GM12878 (cell line): Measurements from ENCODE around the gene ZNF600. TPM values are rescaled to one million over a fixed set of nuclear protein-coding genes. Genes with fewer than 3 reads are reported as not detected.

Experiments
- ASH2L ChIP-seq: fragments of 300-600, 200-600 bp; sonication (generic); IDR thresholded peaks from 2 replicates; pipeline ENCODE4 v1.6.1; 2017; ENCODE audit warnings: low read depth, mild to moderate bottlenecking, borderline replicate concordance
- ATF3 ChIP-seq: IDR thresholded peaks from 2 replicates; pipeline ENCODE4 v1.6.1; 2011; ENCODE audit warnings: low read depth, mild to moderate bottlenecking, low read length, moderate library complexity, borderline replicate concordance; ENCODE audit errors: extremely low read depth
- BMI1 ChIP-seq: fragments of 450-650 bp; IDR thresholded peaks from 2 replicates; pipeline ENCODE4 v1.6.1; 2016; ENCODE audit warnings: mild to moderate bottlenecking, moderate library complexity, borderline replicate concordance
- CBX5 ChIP-seq: sonication (generic); IDR thresholded peaks from 2 replicates; pipeline ENCODE4 v1.6.1; 2016; ENCODE audit warnings: low read depth, moderate library complexity, mild to moderate bottlenecking, inconsistent platforms
- CREM ChIP-seq: IDR thresholded peaks from 2 replicates; pipeline ENCODE4 v1.6.1; 2014; ENCODE audit warnings: antibody characterized with exemption, low read depth
- KDM1A ChIP-seq: fragments of 200-600 bp; sonication (generic); IDR thresholded peaks from 2 replicates; pipeline ENCODE4 v1.6.1; 2016; ENCODE audit warnings: borderline replicate concordance
- MEF2A ChIP-seq: IDR thresholded peaks from 2 replicates; pipeline ENCODE4 v1.6.1; 2011; ENCODE audit warnings: low read depth, mild to moderate bottlenecking, low read length, moderate library complexity; ENCODE audit not compliant: insufficient read depth
- PAX5 ChIP-seq: IDR thresholded peaks from 2 replicates; pipeline ENCODE4 v1.6.1; 2011; ENCODE audit warnings: low read depth, low read length, borderline replicate concordance
- PML ChIP-seq: IDR thresholded peaks from 2 replicates; pipeline ENCODE4 v1.6.1; 2012; ENCODE audit warnings: low read length, inconsistent platforms
- POLR2AphosphoS5 ChIP-seq: IDR thresholded peaks from 2 replicates; pipeline ENCODE4 v1.6.1; 2011; ENCODE audit warnings: mild to moderate bottlenecking, low read length, inconsistent platforms
- REST ChIP-seq: IDR thresholded peaks from 2 replicates; pipeline ENCODE4 v1.6.1; 2012; ENCODE audit warnings: mild to moderate bottlenecking, low read depth, low read length
- SP1 ChIP-seq: IDR thresholded peaks from one replicate; pipeline ENCODE4 v1.6.1; 2011; ENCODE audit warnings: low read depth, low read length
- SRF ChIP-seq, 2 experiments: IDR thresholded peaks; 2 replicates each; pipeline ENCODE4 v1.6.1; 2011; ENCODE audit warnings: low read depth in 2 of 2, low read length in 2 of 2, mild to moderate bottlenecking in 1 of 2, moderate library complexity in 1 of 2
- STAT3 ChIP-seq: IDR thresholded peaks from 2 replicates; pipeline ENCODE4 v1.6.1; 2011; ENCODE audit warnings: low read depth, low read length, improper control_type of control experiment
- SUZ12 ChIP-seq: fragments of 200-600 bp; sonication (generic); IDR thresholded peaks from one replicate; pipeline ENCODE4 v1.6.1; 2018; ENCODE audit warnings: antibody characterized with exemption, mild to moderate bottlenecking; ENCODE audit not compliant: unreplicated experiment
- YBX1 ChIP-seq: fragments of 450-650 bp; IDR thresholded peaks from 2 replicates; pipeline ENCODE4 v1.6.1; 2016; ENCODE audit warnings: antibody characterized with exemption
- ZNF24 ChIP-seq: fragments of 450-650 bp; IDR thresholded peaks from 2 replicates; pipeline ENCODE4 v1.6.1; 2017; ENCODE audit warnings: antibody characterized with exemption, mild to moderate bottlenecking
- ZNF592 ChIP-seq: fragments of 450-650 bp; IDR thresholded peaks from 2 replicates; pipeline ENCODE4 v1.6.1; 2017; ENCODE audit warnings: mild to moderate bottlenecking, moderate library complexity
- polyA plus RNA-seq, 11 experiments: library from polyadenylated mRNA; depleted of rRNA in 4 of 11; unstranded in 6 of 11; stranded (reverse) in 5 of 11; fragments of >200 nt; fragmentation: Nextera tagmentation in 4 of 11; fragmentation: Illumina TruSeq in 1 of 11; extraction: Ambion mirVana in 4 of 11; extraction: Trizol in 1 of 11; gene quantifications; 1 replicate in 1 of 11; 2 replicates in 10 of 11; pipeline versions ENCODE4 v1.2.1 to v1.2.3, GENCODE V29; 2011 to 2016; ENCODE audit warnings: inconsistent platforms in 2 of 11, missing spikeins in 2 of 11, low read depth in 1 of 11
- total RNA-seq, 4 experiments: library from RNA; depleted of rRNA in 3 of 4; stranded (reverse); fragments of >200 nt in 3 of 4; fragmentation: Illumina TruSeq in 1 of 4; extraction: Trizol in 1 of 4; gene quantifications; 2 replicates each; pipeline versions ENCODE4 v1.2.1 to v1.2.3, GENCODE V29; 2013 to 2021
- TF ChIP-seq, protein P1 (sequence below): fragments of 450-650 bp; formaldehyde crosslinking; IDR thresholded peaks from 2 replicates; pipeline ENCODE4 v1.4.0; 2020; ENCODE audit warnings: mild to moderate bottlenecking, moderate library complexity

Gene ZNF600
- total and polyA plus RNA-seq, 10 of the 15 experiments (the other 5 are each of a cell fraction or from before 2014, with no cell fraction given) = 9.5 to 25.6 (median 11.9) TPM

GRCh38 chr19:52734893-52735661, 51.5 kb downstream of the ZNF600 start, which contains the start of gene ZNF611 (continued):
- TF ChIP-seq ZNF592 = no peak
- TF ChIP-seq, protein P1, sequence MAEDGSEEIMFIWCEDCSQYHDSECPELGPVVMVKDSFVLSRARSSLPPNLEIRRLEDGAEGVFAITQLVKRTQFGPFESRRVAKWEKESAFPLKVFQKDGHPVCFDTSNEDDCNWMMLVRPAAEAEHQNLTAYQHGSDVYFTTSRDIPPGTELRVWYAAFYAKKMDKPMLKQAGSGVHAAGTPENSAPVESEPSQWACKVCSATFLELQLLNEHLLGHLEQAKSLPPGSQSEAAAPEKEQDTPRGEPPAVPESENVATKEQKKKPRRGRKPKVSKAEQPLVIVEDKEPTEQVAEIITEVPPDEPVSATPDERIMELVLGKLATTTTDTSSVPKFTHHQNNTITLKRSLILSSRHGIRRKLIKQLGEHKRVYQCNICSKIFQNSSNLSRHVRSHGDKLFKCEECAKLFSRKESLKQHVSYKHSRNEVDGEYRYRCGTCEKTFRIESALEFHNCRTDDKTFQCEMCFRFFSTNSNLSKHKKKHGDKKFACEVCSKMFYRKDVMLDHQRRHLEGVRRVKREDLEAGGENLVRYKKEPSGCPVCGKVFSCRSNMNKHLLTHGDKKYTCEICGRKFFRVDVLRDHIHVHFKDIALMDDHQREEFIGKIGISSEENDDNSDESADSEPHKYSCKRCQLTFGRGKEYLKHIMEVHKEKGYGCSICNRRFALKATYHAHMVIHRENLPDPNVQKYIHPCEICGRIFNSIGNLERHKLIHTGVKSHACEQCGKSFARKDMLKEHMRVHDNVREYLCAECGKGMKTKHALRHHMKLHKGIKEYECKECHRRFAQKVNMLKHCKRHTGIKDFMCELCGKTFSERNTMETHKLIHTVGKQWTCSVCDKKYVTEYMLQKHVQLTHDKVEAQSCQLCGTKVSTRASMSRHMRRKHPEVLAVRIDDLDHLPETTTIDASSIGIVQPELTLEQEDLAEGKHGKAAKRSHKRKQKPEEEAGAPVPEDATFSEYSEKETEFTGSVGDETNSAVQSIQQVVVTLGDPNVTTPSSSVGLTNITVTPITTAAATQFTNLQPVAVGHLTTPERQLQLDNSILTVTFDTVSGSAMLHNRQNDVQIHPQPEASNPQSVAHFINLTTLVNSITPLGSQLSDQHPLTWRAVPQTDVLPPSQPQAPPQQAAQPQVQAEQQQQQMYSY (CRISPR knock-in tag) = no peak
- no peak for TF ChIP-seq BMI1
- no peak for TF ChIP-seq CBX5
- TF ChIP-seq YBX1 = no peak
- TF ChIP-seq CREM = no peak
- TF ChIP-seq ZNF24 = no peak
- TF ChIP-seq PAX5 = no peak
- TF ChIP-seq SUZ12 = no peak
- TF ChIP-seq ASH2L = no peak
- TF ChIP-seq PML = peak; percentile 85
- TF ChIP-seq KDM1A = no peak
- TF ChIP-seq SP1 = peak; percentile 31
- TF ChIP-seq ATF3 = no peak
- TF ChIP-seq SRF (IDR thresholded peaks at IDR 0.05; ENCODE audit: low read depth in 2 of 2, low read length in 2 of 2) = no peak
- no peak for TF ChIP-seq STAT3
- TF ChIP-seq MEF2A = no peak
- peak; percentile 95 for TF ChIP-seq POLR2AphosphoS5
- TF ChIP-seq REST = no peak
